GM21526 (cell line): Measurements from ENCODE around the gene PDGFC.
"Not testable (repeated sequence)": the region's sequence is repeated elsewhere in the genome, so short reads cannot be mapped to it uniquely, and the experiment has no call there.

Experiments used
- ATAC-seq: cut with Tn5 transposase; IDR thresholded peaks from one replicate; pipeline ENCODE4 v1.9.1; 2021; ENCODE audit warnings: moderate library complexity; ENCODE audit not compliant: unreplicated experiment, low FRiP score

Gene PDGFC

DNA sequence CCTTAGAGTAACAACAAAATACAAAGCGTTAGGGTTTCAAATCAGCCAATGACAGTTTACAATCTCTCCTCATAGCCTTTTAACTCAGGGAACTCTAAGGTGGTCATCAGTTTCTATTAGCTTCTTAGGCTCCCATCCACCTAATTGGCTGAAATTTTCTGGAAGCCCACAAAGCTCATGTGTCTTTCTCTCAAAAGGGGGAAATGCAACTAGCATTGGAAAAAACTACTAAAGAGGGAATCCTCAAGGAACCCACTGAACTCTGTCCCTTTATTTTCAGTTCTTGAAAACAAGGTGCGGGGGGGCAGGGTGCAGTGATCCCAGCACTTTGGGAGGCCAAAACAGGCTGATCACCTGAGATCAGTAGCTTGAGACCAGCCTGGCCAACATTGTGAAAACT, 56.4 kb downstream of the PDGFC start:
- ATAC-seq, result no peak

DNA sequence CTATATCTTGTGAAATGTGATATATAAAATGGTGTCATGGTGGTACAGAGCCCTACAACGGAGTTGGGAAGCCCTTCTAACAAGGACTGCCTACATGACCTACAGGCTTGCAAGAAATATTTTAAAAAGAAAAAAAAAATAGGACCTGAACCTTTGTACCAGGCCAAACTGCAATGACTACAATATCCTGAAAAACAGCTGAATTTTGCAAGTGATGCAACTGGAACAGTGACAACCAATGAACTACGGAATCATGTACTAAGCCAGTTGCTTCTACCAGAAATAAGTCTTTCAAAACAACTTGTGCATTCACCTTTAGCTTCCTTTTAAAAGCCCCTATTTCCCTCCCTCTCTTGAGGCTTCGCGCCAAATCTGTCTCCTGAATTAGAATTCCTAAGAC, 58.4 kb downstream of the PDGFC start:
- ATAC-seq, result no peak

DNA sequence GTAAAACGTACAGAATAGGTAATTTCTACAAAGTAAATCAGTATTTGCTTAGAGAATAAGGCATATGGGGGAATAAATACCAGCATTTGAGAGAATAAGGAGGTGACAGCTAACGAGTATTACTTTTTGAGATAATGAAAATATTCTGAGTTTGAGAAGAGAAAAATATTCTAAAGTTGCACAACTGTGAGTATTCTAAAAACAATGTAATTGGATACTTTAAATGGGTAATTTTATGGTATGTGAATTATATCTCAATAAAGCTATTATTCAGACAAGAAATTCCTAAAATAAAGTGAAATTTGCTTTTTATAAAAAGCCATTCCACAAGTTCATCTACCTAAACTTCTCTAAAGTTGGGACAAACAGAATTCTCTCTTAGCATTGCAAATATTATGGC, 62.6 kb downstream of the PDGFC start:
- no peak for ATAC-seq

DNA sequence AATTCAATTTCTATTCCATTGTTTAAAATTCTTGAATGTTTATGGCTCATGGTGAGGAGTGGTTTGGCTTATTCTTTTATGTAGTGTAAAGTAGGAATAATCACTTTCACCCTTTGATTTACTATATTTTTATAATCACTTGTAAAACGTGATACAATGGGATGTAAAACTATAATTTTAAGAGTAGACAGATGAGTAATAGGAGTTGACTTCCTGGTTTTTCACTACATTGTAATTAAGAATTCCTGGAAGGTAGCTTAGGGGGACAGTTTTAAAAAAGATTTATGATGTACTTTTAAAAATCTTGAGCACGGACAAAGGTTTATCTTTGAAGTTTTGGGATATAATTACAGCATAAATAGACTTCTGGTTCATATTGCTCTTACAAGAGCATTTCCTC, 65.3 kb downstream of the PDGFC start:
- ATAC-seq, result no peak

DNA sequence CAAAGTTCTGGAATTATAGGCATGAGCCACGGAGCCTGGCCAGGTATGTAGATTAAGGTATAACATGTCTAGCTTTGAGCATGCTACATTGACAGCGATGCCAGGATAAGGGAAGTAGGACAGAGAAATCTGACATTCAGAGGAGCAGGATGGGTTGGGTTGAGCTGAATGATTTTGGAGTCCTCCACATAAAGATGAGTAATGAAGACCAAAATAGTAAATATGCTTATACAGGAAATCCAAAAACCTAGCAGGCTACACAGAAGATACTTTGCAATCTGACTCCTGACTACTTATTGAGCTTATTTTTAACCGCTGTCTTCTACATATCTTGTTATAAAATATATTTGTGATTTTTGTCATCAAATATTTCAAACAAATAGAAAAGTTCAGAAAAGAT, 69.7 kb downstream of the PDGFC start:
- ATAC-seq, result no peak

DNA sequence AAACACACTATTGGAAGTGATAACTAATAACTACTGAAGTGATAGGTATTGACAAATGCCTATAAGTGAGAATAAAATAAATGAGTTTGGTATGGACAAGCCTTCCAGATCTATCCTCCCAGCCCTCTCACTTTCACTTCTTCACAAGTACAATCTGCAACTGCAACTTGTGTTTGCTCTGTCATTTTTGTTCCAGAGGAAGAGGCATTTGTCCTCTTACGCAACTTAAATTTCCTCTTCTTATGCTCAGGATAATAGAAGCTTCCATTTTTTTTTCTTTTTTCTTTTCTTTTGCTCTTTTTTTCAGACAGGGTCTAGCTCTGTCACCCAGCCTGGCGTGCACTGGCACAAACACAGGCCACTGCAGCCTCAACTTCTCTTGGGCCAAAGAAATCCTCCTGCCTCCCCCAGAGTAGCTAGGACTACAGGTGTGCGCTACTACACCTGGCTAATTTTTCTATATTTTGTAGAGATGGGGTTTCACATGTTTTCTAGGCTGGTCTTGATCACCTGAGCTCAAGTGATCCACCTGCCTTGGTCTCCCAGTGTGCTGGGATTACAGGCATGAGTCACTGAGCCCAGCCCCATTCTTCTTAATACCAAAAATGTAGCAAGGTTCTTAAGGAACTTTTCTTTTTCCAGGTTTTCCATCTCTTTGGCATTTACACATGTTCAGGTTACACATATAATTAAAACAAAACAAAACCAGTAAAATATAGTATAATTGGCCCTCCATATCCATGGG, 73.1 kb downstream of the PDGFC start:
- no peak for ATAC-seq

DNA sequence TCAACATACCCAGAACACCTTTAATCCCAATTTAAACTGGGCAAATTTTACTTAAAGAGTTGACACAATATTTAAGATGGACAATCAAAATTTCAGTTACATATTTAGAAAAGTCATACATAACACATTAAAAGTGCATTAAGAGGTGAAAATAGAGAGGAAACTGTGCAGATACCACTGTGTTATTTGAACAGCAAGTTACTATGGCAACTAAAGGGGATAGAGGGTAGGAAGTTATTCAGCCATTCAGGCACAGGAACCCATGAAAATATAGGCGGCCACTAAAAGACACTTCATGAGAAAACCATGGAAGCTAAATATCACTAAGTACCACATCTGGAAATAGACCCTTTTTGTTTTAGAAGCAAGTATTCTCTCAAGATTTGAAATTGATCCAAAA, 75.1 kb downstream of the PDGFC start:
- ATAC-seq, result no peak

DNA sequence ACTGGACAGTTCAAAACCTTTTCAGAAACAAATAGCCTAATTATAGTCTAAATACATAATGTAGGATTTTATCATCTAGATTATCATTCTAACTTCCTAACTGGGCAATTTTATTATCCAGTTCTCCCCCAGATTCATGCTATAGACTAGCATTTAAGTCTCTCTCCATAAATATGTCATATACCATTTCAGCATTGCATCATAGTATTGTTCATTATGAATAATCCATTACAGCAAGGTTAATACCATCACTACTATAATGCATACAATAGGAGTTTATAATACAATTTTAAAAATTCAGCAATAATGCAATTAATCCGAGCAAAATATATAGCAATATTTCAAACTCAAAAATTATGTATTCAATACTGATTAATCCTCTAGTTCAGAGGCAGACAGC, 77.4 kb downstream of the PDGFC start:
- ATAC-seq, result no peak

DNA sequence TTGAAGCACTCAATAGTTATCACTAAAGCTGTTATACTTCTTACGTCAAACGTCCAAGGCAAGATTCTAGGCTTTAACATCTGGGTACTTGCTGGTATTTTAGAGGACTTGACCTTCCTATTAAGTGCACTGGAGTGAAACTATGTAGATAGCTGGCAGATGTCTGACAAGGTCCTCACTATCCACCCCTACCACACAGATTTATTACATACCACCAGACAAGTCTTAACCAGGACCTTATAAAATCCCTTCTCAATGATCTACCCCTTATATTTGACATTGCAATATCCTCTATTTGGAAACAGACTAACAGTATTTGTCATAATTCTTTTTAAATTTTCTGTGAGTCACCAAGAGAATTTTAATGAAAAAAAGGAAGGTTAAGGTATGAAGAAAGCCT, 78.8 kb downstream of the PDGFC start:
- ATAC-seq, result no peak

DNA sequence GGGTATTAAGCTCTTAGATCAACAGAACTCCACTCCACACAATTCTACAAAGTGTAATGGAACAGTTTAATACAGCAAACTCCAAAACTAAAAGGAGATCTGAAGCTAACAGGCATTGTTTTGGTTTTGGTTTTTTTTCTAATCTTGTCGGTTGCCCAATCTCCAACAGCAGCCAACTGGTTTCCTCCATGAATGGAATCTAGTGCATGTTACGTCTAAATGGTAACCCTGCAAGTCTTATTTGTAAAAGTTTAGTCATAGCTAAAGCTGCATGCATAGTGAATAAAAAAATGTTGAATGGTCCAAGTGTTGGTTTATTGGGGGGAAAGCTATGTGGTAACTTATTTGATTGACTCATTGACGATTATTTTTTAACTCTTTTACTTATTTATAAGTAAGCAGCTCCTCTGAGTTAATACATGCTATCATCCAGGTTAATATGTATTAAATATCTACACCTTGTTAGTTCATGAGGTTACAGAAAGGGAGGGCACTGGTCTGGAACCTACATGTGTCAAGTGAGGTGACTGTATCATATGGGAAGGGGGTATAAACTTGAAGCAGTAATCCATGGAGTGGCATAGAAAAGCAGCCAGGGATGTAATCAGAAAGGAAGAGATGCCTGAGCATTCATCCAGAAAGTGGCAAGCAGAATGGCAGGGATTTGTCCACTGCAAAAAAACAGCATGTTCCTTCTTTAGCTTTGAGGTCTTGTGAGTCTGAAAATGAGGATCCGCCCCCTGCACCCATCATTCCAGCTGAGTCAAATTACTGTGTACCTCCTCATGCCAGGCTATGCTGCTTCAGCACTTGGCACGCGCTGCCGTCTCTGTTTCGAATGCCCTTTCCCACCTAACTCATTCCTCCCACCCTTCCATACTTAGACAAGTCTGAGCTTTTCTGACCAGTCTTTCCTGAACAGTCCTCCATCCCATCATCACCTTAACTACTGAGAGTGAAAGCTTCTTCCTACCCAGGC, 81.7 kb downstream of the PDGFC start:
- no peak for ATAC-seq

DNA sequence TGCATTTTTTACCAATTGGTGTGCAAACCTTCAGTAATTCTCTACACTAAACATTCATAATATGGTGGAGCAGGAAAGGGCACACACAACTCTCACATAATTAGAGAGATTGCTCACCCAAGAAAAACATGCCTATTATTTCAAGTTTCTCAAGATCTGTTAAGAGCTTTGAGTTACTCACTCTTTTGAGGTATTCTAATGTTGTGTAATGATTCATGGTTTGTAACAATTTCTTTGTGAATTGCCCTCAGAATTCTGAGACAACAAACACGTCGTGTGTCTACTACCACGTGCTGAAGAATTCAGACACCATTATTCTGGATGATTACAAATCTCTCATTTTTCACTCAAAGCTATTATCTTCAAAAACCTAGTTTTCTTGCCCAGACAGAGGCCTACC, 82.8 kb downstream of the PDGFC start:
- no peak for ATAC-seq

DNA sequence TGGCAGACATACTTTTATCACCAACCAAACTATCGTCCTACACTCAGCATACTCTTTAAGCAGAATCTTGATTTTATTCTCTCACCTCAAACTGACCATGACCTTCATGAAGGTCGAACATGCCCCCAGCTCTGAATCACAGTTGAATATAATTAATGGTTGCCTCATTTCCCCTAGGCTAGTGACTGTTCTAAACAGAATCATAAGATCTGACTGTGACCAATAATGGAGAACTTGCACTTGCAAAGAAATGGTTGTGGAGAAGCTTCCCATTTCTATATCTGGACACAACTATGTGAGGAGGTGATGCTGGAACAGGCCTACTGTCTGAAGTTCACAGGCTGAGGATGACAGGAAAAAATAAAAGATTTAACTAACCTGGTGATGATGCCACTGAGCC, 85.1 kb downstream of the PDGFC start:
- ATAC-seq, result no peak

DNA sequence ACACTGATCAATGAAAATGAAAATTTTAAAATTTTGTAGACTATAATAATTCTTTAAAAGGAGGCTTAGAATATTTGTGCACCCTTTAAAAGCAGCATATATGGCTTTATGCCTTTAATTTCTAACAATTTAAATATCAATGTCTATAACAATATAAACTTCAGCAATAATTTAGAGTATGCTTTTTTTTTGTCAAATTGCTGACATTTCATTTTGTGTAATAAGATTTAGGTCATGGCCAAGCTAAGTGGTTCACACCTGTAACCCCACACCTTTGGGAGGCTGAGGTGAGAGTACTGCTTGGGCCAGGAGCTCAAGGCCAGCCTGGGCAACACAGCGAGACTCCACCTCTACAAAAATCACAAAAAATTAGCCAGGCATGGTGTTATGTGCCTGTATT, 86.2 kb downstream of the PDGFC start:
- ATAC-seq, result no peak

DNA sequence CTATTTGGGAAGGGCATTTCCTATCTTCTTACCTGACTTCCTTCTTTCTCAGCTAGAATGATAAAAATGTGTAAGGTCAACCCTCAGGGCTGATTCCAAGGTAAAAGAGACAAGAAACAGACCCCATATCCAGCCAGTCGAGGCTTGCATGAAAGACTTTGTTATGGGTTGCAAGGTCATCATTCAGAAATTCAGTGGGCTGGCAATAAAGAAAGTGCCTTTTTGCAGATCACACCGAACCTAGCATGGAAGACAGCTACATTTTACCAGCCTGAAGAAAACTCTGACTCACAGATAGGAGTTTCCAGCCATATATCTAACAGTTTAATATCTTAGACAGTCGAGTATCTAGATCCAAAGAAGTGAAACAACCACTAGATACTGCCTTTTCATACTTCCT, 87.4 kb downstream of the PDGFC start:
- ATAC-seq, result no peak

DNA sequence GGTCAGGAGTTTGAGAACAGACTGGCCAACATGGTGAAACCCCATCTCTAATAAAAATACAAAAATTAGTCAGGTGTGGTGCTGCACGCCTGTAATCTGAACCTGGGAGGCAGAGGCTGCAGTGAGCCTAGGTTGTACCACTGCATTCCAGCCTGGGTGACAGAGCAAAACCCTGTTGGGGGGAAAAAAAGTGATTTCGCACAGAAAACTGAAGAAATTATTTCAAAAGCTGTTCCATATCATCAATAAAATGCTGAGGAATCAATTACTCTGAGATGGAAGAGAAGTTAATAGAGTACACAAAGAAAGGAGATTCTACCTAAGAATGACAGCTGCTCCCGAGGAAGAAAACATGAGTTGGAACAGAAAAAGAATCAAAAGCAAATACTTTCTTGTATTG, 95.9 kb downstream of the PDGFC start:
- no peak for ATAC-seq

DNA sequence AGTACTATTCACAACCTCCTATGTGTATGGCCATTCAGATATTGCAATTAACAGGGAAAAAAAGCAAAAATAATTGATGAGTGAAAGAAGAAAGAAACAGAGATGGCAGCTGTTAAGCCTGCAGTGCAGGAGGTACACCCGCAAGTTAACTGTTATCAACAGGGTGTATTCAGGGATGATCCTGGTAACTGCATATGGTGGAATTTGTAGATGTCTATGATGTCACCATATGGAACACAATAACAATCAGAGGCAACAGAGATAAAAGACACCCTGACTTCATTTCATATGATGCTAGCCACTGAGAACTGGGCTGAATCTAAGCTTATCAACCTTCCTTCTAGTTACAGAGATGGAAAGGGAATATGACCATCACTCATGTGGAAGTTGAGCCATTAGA, 96.5 kb downstream of the PDGFC start:
- ATAC-seq, result no peak

DNA sequence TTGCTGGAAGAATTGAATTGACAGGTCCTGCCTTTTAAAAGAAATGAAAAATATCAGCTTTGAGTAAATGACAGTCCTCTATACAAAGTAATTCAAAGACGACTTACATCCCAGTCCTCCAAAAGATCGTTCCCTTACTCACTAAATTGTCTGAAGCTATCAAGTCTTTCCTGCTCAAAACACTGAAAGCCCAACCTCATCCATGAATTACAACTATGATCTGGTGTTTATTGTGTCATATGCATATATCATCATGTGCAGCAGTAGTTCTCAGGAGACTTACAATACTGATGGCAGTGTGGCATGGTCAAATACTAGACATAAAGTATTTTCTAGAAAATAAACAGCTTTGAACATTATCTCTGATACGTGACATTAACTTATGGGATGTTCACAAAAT, 97.8 kb downstream of the PDGFC start:
- no peak for ATAC-seq

DNA sequence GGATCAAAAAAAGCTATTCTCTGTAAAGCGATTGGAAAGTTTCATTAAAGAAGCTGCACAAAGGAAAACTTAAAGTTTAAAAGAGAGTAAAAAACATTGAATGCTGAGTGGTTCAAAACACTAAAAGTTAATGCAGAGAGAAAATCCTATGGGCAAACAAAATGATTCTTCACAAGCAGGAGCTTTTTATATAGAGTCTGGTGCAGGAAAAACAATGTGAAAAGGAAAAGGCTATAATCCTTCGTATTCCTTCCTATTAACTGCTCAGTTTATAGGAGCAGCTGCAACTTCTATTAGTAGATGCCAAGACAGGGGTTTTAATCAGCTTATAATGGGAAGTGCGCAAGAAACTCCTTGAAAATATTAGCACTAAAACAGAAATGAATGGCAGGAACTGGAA, 100.7 kb downstream of the PDGFC start:
- no peak for ATAC-seq

DNA sequence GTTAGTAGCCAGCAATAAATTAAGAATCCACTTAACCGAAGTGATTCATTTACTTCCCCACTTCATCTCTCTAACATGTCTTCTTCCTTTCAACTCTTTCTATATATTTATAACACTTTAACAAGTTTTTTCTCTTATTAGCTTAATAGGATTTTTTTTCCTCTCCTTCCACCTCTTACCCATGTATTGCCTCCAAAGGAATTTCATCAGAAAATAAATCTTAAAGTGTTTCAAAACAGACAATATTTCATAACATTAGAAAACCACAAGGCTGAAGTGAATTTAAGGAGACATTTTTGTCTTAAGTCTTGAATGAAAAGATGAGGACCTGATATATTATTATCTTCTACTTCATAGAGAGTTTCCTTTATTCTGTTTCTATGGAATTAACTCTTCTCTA, 101.5 kb downstream of the PDGFC start:
- ATAC-seq, result no peak

DNA sequence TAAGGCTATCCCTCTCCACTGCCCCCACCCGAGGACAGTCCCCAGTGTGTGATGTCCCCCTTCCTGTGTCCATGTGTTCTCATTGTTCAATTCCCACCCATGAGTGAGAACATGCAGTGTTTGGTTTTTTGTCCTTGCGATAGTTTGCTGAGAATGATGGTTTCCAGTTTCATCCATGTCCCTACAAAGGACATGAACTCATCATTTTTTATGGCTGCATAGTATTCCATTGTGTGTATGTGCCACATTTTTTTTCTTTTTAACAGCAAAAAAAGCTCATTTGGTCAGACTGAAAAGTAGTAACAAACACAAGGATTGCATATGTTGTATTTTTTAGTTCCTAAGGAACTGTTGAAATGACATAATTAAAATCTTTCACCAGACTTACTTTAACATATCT, 105.5 kb downstream of the PDGFC start:
- ATAC-seq, result not testable (repeated sequence)

DNA sequence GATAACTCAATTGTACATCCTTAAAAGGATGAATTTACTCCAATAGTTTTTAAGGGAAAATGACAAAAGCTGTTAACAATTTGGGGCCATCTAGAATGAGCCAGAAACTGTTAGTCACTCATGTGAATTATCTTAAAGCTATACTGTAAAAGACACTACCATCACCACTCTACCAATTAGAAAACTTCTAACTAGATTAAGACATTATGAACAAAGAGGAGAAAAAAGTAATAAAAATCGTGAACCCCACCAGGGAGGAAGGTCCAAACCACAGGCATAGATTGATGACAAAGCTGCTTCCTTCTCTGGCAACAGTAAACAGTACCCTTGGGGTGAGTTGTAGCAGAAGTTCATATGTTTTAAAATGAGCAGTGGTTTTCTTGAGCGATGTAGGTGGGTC, 106.1 kb downstream of the PDGFC start:
- no peak for ATAC-seq

DNA sequence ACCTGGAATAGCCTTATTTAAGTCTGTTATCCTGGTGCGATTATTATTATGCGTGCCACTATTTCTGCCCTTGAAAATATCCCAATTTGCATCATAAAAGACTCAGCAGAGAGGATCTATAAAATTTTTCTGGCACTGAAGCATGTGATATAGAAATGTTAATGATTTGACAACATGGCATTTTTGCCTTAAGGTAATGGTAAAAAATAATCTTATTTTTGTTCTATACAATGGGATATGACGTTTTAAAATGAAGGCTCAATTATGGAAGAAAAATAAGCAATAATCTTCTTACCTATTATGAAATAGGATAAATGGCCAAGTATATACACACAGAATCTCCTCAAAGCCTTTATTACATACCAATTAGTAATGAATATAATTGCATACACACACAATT, 113.5 kb downstream of the PDGFC start:
- no peak for ATAC-seq
